DOHH2 (cell line): Measurements from ENCODE around the gene RAB40B.

Experiments used
- H3F3A ChIP-seq: fragments of 200-600 bp; sonication (generic), shearing (Covaris generic); 2 replicates; pipeline ENCODE4 v1.6.0; 2016; ENCODE audit warnings: antibody characterized with exemption, mild to moderate bottlenecking; ENCODE audit not compliant: control insufficient read depth, insufficient read depth
- H3K27ac ChIP-seq: fragments of 200-600 bp; sonication (generic); 2 replicates; pipeline ENCODE4 v1.5.1; 2014; ENCODE audit warnings: low read depth, mild to moderate bottlenecking, low read length, moderate library complexity
- H3K27me3 ChIP-seq: fragments of 200-600 bp; sonication (generic); 2 replicates; pipeline ENCODE4 v1.6.1; 2014; ENCODE audit warnings: mild to moderate bottlenecking, low read length, mixed read lengths; ENCODE audit not compliant: control insufficient read depth
- H3K36me3 ChIP-seq: fragments of 200-600 bp; sonication (generic); 2 replicates; pipeline ENCODE4 v1.6.1; 2014; ENCODE audit warnings: mild to moderate bottlenecking, low read length, moderate library complexity, mixed read lengths; ENCODE audit not compliant: control insufficient read depth
- H3K4me1 ChIP-seq: fragments of 200-600 bp; sonication (generic); 2 replicates; pipeline ENCODE4 v1.6.1; 2014; ENCODE audit warnings: mild to moderate bottlenecking, low read length, mixed read lengths; ENCODE audit not compliant: control insufficient read depth
- H3K4me2 ChIP-seq: fragments of 200-600 bp; sonication (generic); 2 replicates; pipeline ENCODE4 v1.6.0; 2014; ENCODE audit warnings: mild to moderate bottlenecking, low read length, moderate library complexity
- H3K4me3 ChIP-seq: fragments of 200-600 bp; sonication (generic); 2 replicates; pipeline ENCODE4 v1.5.1; 2014; ENCODE audit warnings: mild to moderate bottlenecking, low read length, mixed read lengths
- H3K79me2 ChIP-seq: fragments of 200-600 bp; sonication (generic); 2 replicates; pipeline ENCODE4 v1.6.1; 2014; ENCODE audit warnings: mild to moderate bottlenecking, low read length, mixed read lengths; ENCODE audit not compliant: control insufficient read depth
- H3K9me2 ChIP-seq: fragments of 200-600 bp; sonication (generic); replicated peaks from 2 replicates; pipeline ENCODE4 v1.6.1; 2014; ENCODE audit warnings: mild to moderate bottlenecking, low read length, mixed read lengths; ENCODE audit not compliant: control insufficient read depth
- H3K9me3 ChIP-seq: fragments of 200-600 bp; sonication (generic); 2 replicates; pipeline ENCODE4 v1.6.1; 2014; ENCODE audit warnings: antibody characterized with exemption, low read length, mixed read lengths; ENCODE audit not compliant: control insufficient read depth, insufficient read depth
- H4K20me1 ChIP-seq: fragments of 200-600 bp; sonication (generic); 2 replicates; pipeline ENCODE4 v1.6.0; 2014; ENCODE audit warnings: low read depth, mild to moderate bottlenecking, antibody characterized with exemption, low read length, moderate library complexity; ENCODE audit not compliant: control insufficient read depth, insufficient read depth
- CTCF ChIP-seq: fragments of 200-600 bp; sonication (generic); IDR thresholded peaks from one replicate; pipeline ENCODE4 v1.5.1; 2014; ENCODE audit warnings: antibody characterized with exemption, mild to moderate bottlenecking, low read depth, low read length; ENCODE audit not compliant: poor library complexity, severe bottlenecking
- EZH2phosphoT487 ChIP-seq: fragments of 200-600 bp; sonication (generic); IDR thresholded peaks from 2 replicates; pipeline ENCODE4 v1.6.1; 2017; ENCODE audit warnings: borderline replicate concordance, mild to moderate bottlenecking, antibody characterized with exemption, low read length, moderate library complexity, mixed read lengths

The RAB40B gene

GRCh38 chr17:82645516-82645915 lies 53.0 kb downstream of the RAB40B start:
- H4K20me1 ChIP-seq = peaks cover 25% of the 10 kb centered on the region
- H3K4me1 ChIP-seq = peaks cover 12% of the 10 kb centered on the region
- H3K9me3 ChIP-seq = no peaks in the 10 kb centered on the region
- H3K27me3 ChIP-seq = peaks cover 6% of the 10 kb centered on the region; the same call in 1 of the 2 replicates
- TF ChIP-seq CTCF (no peak), EZH2phosphoT487 (no peak)
- peaks cover 77% of the 10 kb centered on the region for H3K79me2 ChIP-seq
- no peak overlapping the region for H3K27ac ChIP-seq
- peaks cover 59% of the 10 kb centered on the region for H3K36me3 ChIP-seq
- H3K4me3 ChIP-seq = no peak overlapping the region
- no peak overlapping the region for H3K4me2 ChIP-seq
- H3F3A ChIP-seq = no peaks in the 10 kb centered on the region
- H3K9me2 ChIP-seq = no peaks in the 10 kb centered on the region

- no peaks in the 10 kb centered on the region for H3K9me2 ChIP-seq
- no peak overlapping the region for H3K27ac ChIP-seq
- peaks cover 70% of the 10 kb centered on the region for H3K36me3 ChIP-seq
- peaks cover 91% of the 10 kb centered on the region for H3K79me2 ChIP-seq
- no peaks in the 10 kb centered on the region for H3K27me3 ChIP-seq
- H3F3A ChIP-seq = no peaks in the 10 kb centered on the region
- H3K4me3 ChIP-seq = no peak overlapping the region
- TF ChIP-seq EZH2phosphoT487 (no peak), CTCF (no peak)
- H3K4me1 ChIP-seq = peaks cover 11% of the 10 kb centered on the region
- H3K9me3 ChIP-seq = no peaks in the 10 kb centered on the region
- peaks cover 25% of the 10 kb centered on the region for H4K20me1 ChIP-seq
- no peak overlapping the region for H3K4me2 ChIP-seq
Observed at GRCh38 chr17:82644148-82644547, 54.4 kb downstream of the RAB40B start.

GRCh38 chr17:82642022-82642421 lies 56.5 kb downstream of the RAB40B start:
- no peak for TF ChIP-seq EZH2phosphoT487
- TF ChIP-seq CTCF = no peak
- H3K4me2 ChIP-seq = no peak overlapping the region
- no peak overlapping the region for H3K4me3 ChIP-seq
- H3K4me1 ChIP-seq = peaks cover 7% of the 10 kb centered on the region
- H3K27ac ChIP-seq = no peak overlapping the region
- peaks cover 98% of the 10 kb centered on the region for H3K79me2 ChIP-seq
- H3K36me3 ChIP-seq = peaks cover 66% of the 10 kb centered on the region
- no peaks in the 10 kb centered on the region for H3K9me2 ChIP-seq
- no peaks in the 10 kb centered on the region for H3K27me3 ChIP-seq
- peaks cover 20% of the 10 kb centered on the region for H4K20me1 ChIP-seq
- no peaks in the 10 kb centered on the region for H3F3A ChIP-seq
- no peaks in the 10 kb centered on the region for H3K9me3 ChIP-seq
